GM23338 (cell line): Measurements from ENCODE around the gene SH3RF3.

Source experiments
- CREB1 ChIP-seq: fragments of 250-450 bp; sonication (Bioruptor Pico); IDR thresholded peaks from 2 replicates; pipeline ENCODE4 v1.5.0; 2020; ENCODE audit warnings: low read depth, mild to moderate bottlenecking, moderate library complexity
- EZH2 ChIP-seq: fragments of 200-600 bp; sonication (generic); IDR thresholded peaks from one replicate; pipeline ENCODE4 v1.8.0; 2017; ENCODE audit warnings: antibody characterized with exemption, mild to moderate bottlenecking, low read depth; ENCODE audit not compliant: unreplicated experiment
- EZH2phosphoT487 ChIP-seq: fragments of 200-600 bp; sonication (generic); IDR thresholded peaks from one replicate; pipeline ENCODE4 v1.8.1; 2018; ENCODE audit warnings: antibody characterized with exemption; ENCODE audit not compliant: unreplicated experiment
- JUNB ChIP-seq: IDR thresholded peaks from one replicate; pipeline ENCODE4 v1.6.1; 2016; ENCODE audit warnings: antibody characterized with exemption; ENCODE audit not compliant: unreplicated experiment
- NANOG ChIP-seq: IDR thresholded peaks from 2 replicates; pipeline ENCODE4 v1.6.1; 2016; ENCODE audit warnings: antibody characterized with exemption, borderline replicate concordance
- POLR2AphosphoS5 ChIP-seq: IDR thresholded peaks from 2 replicates; pipeline ENCODE4 v1.6.1; 2016; ENCODE audit warnings: antibody characterized with exemption, low read depth
- ZNF331 ChIP-seq: fragments of 250-450 bp; sonication (Bioruptor Pico); IDR thresholded peaks from 2 replicates; pipeline ENCODE4 v1.5.0; 2020; ENCODE audit warnings: low read depth, mild to moderate bottlenecking, moderate library complexity
- TF ChIP-seq, protein P1 (sequence below), 2 experiments: fragments of 200-600 bp in 1 of 2; sonication (generic) in 1 of 2; conservative IDR thresholded peaks; 2 replicates each; pipeline versions ENCODE4 v1.5.1 to v1.6.1; 2016 to 2017; ENCODE audit warnings: antibody characterized with exemption in 2 of 2, low read depth in 2 of 2, mild to moderate bottlenecking in 2 of 2, moderate library complexity in 1 of 2
- TF ChIP-seq, protein P2 (sequence below): IDR thresholded peaks from one replicate; pipeline ENCODE4 v1.6.1; 2018; ENCODE audit warnings: antibody characterized with exemption; ENCODE audit not compliant: unreplicated experiment
- TF ChIP-seq, protein P3 (sequence below): fragments of 250-450 bp; sonication (Bioruptor Pico); IDR thresholded peaks from 2 replicates; pipeline ENCODE4 v1.5.0; 2020; ENCODE audit warnings: mild to moderate bottlenecking, moderate library complexity

DNA sequence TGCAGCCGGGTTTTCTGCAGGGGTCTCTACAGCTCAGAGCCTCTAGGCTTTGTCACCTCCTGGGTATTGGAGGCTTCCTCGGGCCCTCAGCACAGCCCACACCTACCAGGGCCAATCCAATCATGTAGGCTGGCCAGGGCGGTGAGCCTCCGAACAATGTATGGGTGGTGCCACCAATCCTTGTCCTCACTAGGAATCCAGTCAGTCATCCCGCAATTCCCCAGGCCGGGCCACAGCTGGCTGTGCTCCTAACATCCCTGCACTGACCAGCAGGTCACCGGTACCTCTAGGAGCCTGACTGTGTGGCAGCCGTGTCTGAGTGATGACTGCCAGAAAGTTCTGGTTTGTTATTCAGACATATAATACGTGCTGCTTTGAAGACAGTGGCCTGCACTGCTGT, 129.4 kb downstream of the SH3RF3 start:
- TF ChIP-seq, protein P1, sequence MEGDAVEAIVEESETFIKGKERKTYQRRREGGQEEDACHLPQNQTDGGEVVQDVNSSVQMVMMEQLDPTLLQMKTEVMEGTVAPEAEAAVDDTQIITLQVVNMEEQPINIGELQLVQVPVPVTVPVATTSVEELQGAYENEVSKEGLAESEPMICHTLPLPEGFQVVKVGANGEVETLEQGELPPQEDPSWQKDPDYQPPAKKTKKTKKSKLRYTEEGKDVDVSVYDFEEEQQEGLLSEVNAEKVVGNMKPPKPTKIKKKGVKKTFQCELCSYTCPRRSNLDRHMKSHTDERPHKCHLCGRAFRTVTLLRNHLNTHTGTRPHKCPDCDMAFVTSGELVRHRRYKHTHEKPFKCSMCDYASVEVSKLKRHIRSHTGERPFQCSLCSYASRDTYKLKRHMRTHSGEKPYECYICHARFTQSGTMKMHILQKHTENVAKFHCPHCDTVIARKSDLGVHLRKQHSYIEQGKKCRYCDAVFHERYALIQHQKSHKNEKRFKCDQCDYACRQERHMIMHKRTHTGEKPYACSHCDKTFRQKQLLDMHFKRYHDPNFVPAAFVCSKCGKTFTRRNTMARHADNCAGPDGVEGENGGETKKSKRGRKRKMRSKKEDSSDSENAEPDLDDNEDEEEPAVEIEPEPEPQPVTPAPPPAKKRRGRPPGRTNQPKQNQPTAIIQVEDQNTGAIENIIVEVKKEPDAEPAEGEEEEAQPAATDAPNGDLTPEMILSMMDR (conservative IDR thresholded peaks at IDR 0.05; ENCODE audit: low read depth in 2 of 2): no peak
- TF ChIP-seq, protein P2, sequence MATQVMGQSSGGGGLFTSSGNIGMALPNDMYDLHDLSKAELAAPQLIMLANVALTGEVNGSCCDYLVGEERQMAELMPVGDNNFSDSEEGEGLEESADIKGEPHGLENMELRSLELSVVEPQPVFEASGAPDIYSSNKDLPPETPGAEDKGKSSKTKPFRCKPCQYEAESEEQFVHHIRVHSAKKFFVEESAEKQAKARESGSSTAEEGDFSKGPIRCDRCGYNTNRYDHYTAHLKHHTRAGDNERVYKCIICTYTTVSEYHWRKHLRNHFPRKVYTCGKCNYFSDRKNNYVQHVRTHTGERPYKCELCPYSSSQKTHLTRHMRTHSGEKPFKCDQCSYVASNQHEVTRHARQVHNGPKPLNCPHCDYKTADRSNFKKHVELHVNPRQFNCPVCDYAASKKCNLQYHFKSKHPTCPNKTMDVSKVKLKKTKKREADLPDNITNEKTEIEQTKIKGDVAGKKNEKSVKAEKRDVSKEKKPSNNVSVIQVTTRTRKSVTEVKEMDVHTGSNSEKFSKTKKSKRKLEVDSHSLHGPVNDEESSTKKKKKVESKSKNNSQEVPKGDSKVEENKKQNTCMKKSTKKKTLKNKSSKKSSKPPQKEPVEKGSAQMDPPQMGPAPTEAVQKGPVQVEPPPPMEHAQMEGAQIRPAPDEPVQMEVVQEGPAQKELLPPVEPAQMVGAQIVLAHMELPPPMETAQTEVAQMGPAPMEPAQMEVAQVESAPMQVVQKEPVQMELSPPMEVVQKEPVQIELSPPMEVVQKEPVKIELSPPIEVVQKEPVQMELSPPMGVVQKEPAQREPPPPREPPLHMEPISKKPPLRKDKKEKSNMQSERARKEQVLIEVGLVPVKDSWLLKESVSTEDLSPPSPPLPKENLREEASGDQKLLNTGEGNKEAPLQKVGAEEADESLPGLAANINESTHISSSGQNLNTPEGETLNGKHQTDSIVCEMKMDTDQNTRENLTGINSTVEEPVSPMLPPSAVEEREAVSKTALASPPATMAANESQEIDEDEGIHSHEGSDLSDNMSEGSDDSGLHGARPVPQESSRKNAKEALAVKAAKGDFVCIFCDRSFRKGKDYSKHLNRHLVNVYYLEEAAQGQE: no peak
- no peak for TF ChIP-seq EZH2
- no peak for TF ChIP-seq POLR2AphosphoS5
- TF ChIP-seq, protein P3, sequence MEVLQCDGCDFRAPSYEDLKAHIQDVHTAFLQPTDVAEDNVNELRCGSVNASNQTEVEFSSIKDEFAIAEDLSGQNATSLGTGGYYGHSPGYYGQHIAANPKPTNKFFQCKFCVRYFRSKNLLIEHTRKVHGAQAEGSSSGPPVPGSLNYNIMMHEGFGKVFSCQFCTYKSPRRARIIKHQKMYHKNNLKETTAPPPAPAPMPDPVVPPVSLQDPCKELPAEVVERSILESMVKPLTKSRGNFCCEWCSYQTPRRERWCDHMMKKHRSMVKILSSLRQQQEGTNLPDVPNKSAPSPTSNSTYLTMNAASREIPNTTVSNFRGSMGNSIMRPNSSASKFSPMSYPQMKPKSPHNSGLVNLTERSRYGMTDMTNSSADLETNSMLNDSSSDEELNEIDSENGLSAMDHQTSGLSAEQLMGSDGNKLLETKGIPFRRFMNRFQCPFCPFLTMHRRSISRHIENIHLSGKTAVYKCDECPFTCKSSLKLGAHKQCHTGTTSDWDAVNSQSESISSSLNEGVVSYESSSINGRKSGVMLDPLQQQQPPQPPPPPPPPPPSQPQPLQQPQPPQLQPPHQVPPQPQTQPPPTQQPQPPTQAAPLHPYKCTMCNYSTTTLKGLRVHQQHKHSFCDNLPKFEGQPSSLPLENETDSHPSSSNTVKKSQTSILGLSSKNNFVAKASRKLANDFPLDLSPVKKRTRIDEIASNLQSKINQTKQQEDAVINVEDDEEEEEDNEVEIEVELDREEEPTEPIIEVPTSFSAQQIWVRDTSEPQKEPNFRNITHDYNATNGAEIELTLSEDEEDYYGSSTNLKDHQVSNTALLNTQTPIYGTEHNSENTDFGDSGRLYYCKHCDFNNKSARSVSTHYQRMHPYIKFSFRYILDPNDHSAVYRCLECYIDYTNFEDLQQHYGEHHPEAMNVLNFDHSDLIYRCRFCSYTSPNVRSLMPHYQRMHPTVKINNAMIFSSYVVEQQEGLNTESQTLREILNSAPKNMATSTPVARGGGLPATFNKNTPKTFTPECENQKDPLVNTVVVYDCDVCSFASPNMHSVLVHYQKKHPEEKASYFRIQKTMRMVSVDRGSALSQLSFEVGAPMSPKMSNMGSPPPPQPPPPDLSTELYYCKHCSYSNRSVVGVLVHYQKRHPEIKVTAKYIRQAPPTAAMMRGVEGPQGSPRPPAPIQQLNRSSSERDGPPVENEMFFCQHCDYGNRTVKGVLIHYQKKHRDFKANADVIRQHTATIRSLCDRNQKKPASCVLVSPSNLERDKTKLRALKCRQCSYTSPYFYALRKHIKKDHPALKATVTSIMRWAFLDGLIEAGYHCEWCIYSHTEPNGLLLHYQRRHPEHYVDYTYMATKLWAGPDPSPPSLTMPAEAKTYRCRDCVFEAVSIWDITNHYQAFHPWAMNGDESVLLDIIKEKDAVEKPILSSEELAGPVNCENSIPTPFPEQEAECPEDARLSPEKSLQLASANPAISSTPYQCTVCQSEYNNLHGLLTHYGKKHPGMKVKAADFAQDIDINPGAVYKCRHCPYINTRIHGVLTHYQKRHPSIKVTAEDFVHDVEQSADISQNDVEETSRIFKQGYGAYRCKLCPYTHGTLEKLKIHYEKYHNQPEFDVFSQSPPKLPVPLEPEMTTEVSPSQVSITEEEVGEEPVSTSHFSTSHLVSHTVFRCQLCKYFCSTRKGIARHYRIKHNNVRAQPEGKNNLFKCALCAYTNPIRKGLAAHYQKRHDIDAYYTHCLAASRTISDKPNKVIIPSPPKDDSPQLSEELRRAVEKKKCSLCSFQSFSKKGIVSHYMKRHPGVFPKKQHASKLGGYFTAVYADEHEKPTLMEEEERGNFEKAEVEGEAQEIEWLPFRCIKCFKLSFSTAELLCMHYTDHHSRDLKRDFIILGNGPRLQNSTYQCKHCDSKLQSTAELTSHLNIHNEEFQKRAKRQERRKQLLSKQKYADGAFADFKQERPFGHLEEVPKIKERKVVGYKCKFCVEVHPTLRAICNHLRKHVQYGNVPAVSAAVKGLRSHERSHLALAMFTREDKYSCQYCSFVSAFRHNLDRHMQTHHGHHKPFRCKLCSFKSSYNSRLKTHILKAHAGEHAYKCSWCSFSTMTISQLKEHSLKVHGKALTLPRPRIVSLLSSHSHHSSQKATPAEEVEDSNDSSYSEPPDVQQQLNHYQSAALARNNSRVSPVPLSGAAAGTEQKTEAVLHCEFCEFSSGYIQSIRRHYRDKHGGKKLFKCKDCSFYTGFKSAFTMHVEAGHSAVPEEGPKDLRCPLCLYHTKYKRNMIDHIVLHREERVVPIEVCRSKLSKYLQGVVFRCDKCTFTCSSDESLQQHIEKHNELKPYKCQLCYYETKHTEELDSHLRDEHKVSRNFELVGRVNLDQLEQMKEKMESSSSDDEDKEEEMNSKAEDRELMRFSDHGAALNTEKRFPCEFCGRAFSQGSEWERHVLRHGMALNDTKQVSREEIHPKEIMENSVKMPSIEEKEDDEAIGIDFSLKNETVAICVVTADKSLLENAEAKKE: no peak
- no peak for TF ChIP-seq EZH2phosphoT487
- TF ChIP-seq JUNB: no peak
- TF ChIP-seq ZNF331 (CRISPR knock-in tag): no peak
- no peak for TF ChIP-seq NANOG
- no peak for TF ChIP-seq CREB1 (CRISPR knock-in tag)
